Measurements from ENCODE around the gene KLF2.

GRCh38 chr19:16280306-16280705, 44.3 kb upstream of the KLF2 start:
- TF ChIP-seq POLR2A (IDR thresholded peaks at IDR 0.05) (no peak), CTCF (IDR thresholded peaks at IDR 0.05) (no peak)

Data from body of pancreas (tissue), 4 donors.